Measurements from ENCODE around the gene NGB.
"Not testable (repeated sequence)": the region's sequence is repeated elsewhere in the genome, so short reads cannot be mapped to it uniquely, and the experiment has no call there.

The NGB gene

GRCh38 chr14:77290705-77291104 is 19.7 kb upstream of the NGB start:
- no peak for DNase-seq

GRCh38 chr14:77286576-77286975 is 15.6 kb upstream of the NGB start:
- DNase-seq, result no peak

GRCh38 chr14:77284466-77284865 is 13.5 kb upstream of the NGB start:
- DNase-seq, result no peak

GRCh38 chr14:77284066-77284465 is 13.1 kb upstream of the NGB start:
- DNase-seq, result no peak

GRCh38 chr14:77281852-77282410 is 10.9 kb upstream of the NGB start:
- no peak for DNase-seq

GRCh38 chr14:77280921-77281320 is 9.9 kb upstream of the NGB start:
- not testable (repeated sequence) for DNase-seq

- no peak for DNase-seq
Observed at GRCh38 chr14:77279719-77280118, 8.7 kb upstream of the NGB start.

- DNase-seq, result no peak
Observed at GRCh38 chr14:77278461-77279230, 7.6 kb upstream of the NGB start.

- no peak for DNase-seq
Observed at GRCh38 chr14:77276959-77277358, 6.0 kb upstream of the NGB start.

- no peak for DNase-seq
Observed at GRCh38 chr14:77276295-77276935, 5.4 kb upstream of the NGB start.

GRCh38 chr14:77275601-77276017 is 4.6 kb upstream of the NGB start:
- DNase-seq, result no peak

- no peak for DNase-seq
Observed at GRCh38 chr14:77275041-77275580, 4.1 kb upstream of the NGB start.

- no peak for DNase-seq
Observed at GRCh38 chr14:77273796-77274195, 2.8 kb upstream of the NGB start.

GRCh38 chr14:77272261-77272660 is 1.3 kb upstream of the NGB start:
- no peak for DNase-seq

GRCh38 chr14:77270361-77271112 is 469 bp downstream of the NGB start:
- DNase-seq, result no peak

- DNase-seq, result no peak
Observed at GRCh38 chr14:77268989-77269600, 1.9 kb downstream of the NGB start.

GRCh38 chr14:77267937-77268699 is 2.9 kb downstream of the NGB start:
- no peak for DNase-seq

- no peak for DNase-seq
Observed at GRCh38 chr14:77266336-77266735, 4.7 kb downstream of the NGB start.

GRCh38 chr14:77265561-77266335 is 5.3 kb downstream of the NGB start:
- DNase-seq, result no peak

- DNase-seq, result no peak
Observed at GRCh38 chr14:77265187-77265515, 5.9 kb downstream of the NGB start.

Data from T-helper 2 cell (primary cell).